Stomach (tissue), 4 donors: ENCODE data around the gene HMSD.

Experiments
- POLR2A ChIP-seq, 4 donors: fragments of 450-650 bp; IDR thresholded peaks; one replicate each; pipeline ENCODE4 v1.6.1; 2016; ENCODE audit warnings: antibody characterized with exemption in 4 of 4, control low read depth in 2 of 4, mild to moderate bottlenecking in 1 of 4, moderate library complexity in 1 of 4
- TF ChIP-seq, protein P1 (sequence below), 7 experiments: fragments of 450-650 bp in 4 of 7; fragments of 200-600 bp in 3 of 7; sonication (generic) in 3 of 7; IDR thresholded peaks; one replicate each; pipeline ENCODE4 v1.5.1; 2016 to 2019; ENCODE audit warnings: antibody characterized with exemption in 7 of 7, control low read depth in 2 of 7, mild to moderate bottlenecking in 1 of 7

- TF ChIP-seq, protein P1, sequence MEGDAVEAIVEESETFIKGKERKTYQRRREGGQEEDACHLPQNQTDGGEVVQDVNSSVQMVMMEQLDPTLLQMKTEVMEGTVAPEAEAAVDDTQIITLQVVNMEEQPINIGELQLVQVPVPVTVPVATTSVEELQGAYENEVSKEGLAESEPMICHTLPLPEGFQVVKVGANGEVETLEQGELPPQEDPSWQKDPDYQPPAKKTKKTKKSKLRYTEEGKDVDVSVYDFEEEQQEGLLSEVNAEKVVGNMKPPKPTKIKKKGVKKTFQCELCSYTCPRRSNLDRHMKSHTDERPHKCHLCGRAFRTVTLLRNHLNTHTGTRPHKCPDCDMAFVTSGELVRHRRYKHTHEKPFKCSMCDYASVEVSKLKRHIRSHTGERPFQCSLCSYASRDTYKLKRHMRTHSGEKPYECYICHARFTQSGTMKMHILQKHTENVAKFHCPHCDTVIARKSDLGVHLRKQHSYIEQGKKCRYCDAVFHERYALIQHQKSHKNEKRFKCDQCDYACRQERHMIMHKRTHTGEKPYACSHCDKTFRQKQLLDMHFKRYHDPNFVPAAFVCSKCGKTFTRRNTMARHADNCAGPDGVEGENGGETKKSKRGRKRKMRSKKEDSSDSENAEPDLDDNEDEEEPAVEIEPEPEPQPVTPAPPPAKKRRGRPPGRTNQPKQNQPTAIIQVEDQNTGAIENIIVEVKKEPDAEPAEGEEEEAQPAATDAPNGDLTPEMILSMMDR (IDR thresholded peaks at IDR 0.05), result no peak
- no peak for TF ChIP-seq POLR2A (IDR thresholded peaks at IDR 0.05)
These were observed 37.8 kb downstream of the HMSD start for GRCh38 chr18:63986885-63987284.
